ENCODE data around the gene FHOD3.

- no peak for TF ChIP-seq CTCF (conservative IDR thresholded peaks at IDR 0.05)
- no peak for TF ChIP-seq EZH2 (IDR thresholded peaks at IDR 0.05; ENCODE audit: low read depth)
Observed at GRCh38 chr18:36531636-36532035, 234.1 kb downstream of the FHOD3 start.

Data from PC-9 (cell line).